Nephron (organoid): ENCODE measurements around the gene CACNA2D2.
"Not testable (repeated sequence)": the region's sequence is repeated elsewhere in the genome, so short reads cannot be mapped to it uniquely, and the experiment has no call there.

ENCODE experiments used
- H3K27ac Mint-ChIP-seq, 3 experiments: 2 replicates each; pipeline ENCODE4 v1.8.0; 2020; ENCODE audit warnings: mixed read lengths in 3 of 3, mild to moderate bottlenecking in 2 of 3, moderate library complexity in 1 of 3
- H3K27me3 Mint-ChIP-seq: 2 replicates; pipeline ENCODE4 v1.8.0; 2021; ENCODE audit warnings: low read depth, mild to moderate bottlenecking, moderate library complexity, mixed read lengths
- H3K36me3 Mint-ChIP-seq: 2 replicates; pipeline ENCODE4 v1.8.0; 2020; ENCODE audit warnings: low read depth, mixed read lengths
- H3K4me1 Mint-ChIP-seq: 2 replicates; pipeline ENCODE4 v1.8.0; 2020; ENCODE audit warnings: mixed read lengths
- H3K4me3 Mint-ChIP-seq, 3 experiments: 2 replicates each; pipeline ENCODE4 v1.8.0; 2020; ENCODE audit warnings: mild to moderate bottlenecking in 3 of 3, mixed read lengths in 3 of 3, moderate library complexity in 2 of 3
- H3K9me3 Mint-ChIP-seq: 2 replicates; pipeline ENCODE4 v1.8.0; 2020; ENCODE audit warnings: mixed read lengths
- TF ChIP-seq, protein P1 (sequence below), 3 experiments: fragments of 200-600 bp; sonication (generic); IDR thresholded peaks; one replicate each; pipeline ENCODE4 v1.5.0; 2021; ENCODE audit warnings: antibody characterized with exemption in 3 of 3; ENCODE audit not compliant: unreplicated experiment in 3 of 3

The CACNA2D2 gene

DNA sequence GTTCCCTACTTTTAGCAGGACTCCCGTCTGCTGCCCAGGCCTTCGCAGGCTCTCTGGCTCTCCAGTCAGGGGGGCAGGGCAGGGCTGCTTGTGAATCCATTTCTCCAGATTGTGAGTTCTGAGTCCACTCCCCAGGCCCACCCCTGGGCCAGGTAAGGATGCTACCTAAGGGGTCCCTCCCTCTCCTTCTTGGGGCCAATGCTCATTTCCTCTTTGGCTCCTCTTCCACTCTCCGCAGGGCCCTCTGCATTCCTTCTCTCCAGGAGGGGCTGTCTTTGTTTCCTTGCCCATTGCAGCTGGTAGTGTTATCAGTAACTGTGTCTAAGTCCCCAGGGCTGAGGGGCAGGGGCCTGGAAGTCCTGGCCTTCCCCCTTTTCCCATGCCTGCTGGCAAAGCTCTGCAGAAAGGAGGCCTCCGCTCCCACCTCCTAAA is 13.0 kb upstream of the CACNA2D2 start:
- H3K4me3 Mint-ChIP-seq, result peak overlapping the region; percentile 51 to 63 (median 58)
- peak overlapping the region; percentile 81 to 92 (median 84) for H3K27ac Mint-ChIP-seq
- H3K9me3 Mint-ChIP-seq, result no peaks in the 10 kb centered on the region
- peaks cover 52% of the 10 kb centered on the region for H3K4me1 Mint-ChIP-seq
- no peaks in the 10 kb centered on the region for H3K36me3 Mint-ChIP-seq
- TF ChIP-seq, protein P1, sequence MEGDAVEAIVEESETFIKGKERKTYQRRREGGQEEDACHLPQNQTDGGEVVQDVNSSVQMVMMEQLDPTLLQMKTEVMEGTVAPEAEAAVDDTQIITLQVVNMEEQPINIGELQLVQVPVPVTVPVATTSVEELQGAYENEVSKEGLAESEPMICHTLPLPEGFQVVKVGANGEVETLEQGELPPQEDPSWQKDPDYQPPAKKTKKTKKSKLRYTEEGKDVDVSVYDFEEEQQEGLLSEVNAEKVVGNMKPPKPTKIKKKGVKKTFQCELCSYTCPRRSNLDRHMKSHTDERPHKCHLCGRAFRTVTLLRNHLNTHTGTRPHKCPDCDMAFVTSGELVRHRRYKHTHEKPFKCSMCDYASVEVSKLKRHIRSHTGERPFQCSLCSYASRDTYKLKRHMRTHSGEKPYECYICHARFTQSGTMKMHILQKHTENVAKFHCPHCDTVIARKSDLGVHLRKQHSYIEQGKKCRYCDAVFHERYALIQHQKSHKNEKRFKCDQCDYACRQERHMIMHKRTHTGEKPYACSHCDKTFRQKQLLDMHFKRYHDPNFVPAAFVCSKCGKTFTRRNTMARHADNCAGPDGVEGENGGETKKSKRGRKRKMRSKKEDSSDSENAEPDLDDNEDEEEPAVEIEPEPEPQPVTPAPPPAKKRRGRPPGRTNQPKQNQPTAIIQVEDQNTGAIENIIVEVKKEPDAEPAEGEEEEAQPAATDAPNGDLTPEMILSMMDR (IDR thresholded peaks at IDR 0.05; ENCODE audit: unreplicated experiment in 3 of 3), result no peak
- H3K27me3 Mint-ChIP-seq, result peaks cover 24% of the 10 kb centered on the region

GRCh38 chr3:50515565-50516439 is 12.4 kb upstream of the CACNA2D2 start:
- Mint-ChIP-seq H3K27ac (peak overlapping the region; percentile 81 to 92 (median 84)), H3K4me3 (peak overlapping the region; percentile 35 to 63 (median 58)), H3K9me3 (no peaks in the 10 kb centered on the region), H3K27me3 (peaks cover 18% of the 10 kb centered on the region), H3K4me1 (peaks cover 52% of the 10 kb centered on the region), H3K36me3 (no peaks in the 10 kb centered on the region)
- TF ChIP-seq, protein P1 (IDR thresholded peaks at IDR 0.05; ENCODE audit: unreplicated experiment in 3 of 3), result no peak

DNA sequence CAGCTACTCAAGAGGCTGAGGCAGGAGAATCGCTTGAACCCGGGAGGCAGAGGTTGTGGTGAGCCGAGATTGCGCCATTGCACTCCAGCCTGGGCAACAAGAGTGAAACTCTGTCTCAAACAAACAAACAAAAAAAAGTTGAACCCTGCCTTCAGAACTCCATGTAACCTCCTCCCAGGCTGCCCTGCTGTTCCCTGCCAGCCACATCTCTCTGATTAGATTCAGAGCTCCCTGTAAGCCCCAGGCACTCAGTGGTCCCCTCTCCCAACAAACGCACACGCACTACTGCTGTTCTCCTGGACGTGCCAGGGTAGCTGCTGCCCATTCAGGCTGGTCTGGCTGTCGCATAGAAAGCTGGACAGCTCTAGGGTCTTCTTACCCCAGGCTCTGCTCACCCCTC is 9.5 kb upstream of the CACNA2D2 start:
- H3K27ac Mint-ChIP-seq, H3K4me3 Mint-ChIP-seq, H3K9me3 Mint-ChIP-seq, H3K36me3 Mint-ChIP-seq: not testable (repeated sequence)
- Mint-ChIP-seq H3K27me3 (peaks cover 24% of the 10 kb centered on the region), H3K4me1 (peaks cover 41% of the 10 kb centered on the region)

DNA sequence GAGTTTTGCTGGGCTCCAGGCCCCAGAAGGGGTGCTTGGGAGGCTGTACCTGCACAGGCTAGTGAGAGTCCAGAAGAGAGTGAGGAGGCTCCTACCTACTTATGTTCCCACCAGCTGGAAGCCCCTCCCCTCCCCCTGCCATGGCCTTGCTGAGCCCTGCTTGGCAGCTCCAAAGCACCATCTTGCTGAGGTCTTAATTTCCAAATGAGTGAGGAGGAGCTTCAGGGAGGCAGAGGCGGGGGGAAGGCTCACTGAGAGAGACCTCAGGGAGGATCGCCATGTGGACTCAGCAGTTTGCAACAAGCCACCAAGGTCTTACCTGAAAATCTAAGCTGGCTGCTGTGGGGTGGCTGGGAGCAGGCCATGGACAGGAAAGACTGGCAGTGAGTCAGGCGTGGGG is 8.7 kb upstream of the CACNA2D2 start:
- H3K27me3 Mint-ChIP-seq, result peaks cover 24% of the 10 kb centered on the region
- TF ChIP-seq, protein P1 (IDR thresholded peaks at IDR 0.05; ENCODE audit: unreplicated experiment in 3 of 3), result no peak

GRCh38 chr3:50510325-50510724 is 6.9 kb upstream of the CACNA2D2 start:
- no peaks in the 10 kb centered on the region for H3K36me3 Mint-ChIP-seq
- peaks cover 33% of the 10 kb centered on the region for H3K27me3 Mint-ChIP-seq
- no peak overlapping the region for H3K4me3 Mint-ChIP-seq
- peaks cover 16% of the 10 kb centered on the region for H3K4me1 Mint-ChIP-seq
- no peak overlapping the region for H3K27ac Mint-ChIP-seq
- TF ChIP-seq, protein P1 (IDR thresholded peaks at IDR 0.05; ENCODE audit: unreplicated experiment in 3 of 3), result no peak
- H3K9me3 Mint-ChIP-seq, result no peaks in the 10 kb centered on the region

More for the DNA sequence above, 8.7 kb upstream of the CACNA2D2 start:
- Mint-ChIP-seq H3K9me3 (no peaks in the 10 kb centered on the region), H3K4me3 (no peak overlapping the region), H3K27ac (no peak overlapping the region), H3K36me3 (no peaks in the 10 kb centered on the region), H3K4me1 (peaks cover 34% of the 10 kb centered on the region)

GRCh38 chr3:50509715-50510114 is 6.3 kb upstream of the CACNA2D2 start:
- TF ChIP-seq, protein P1 (IDR thresholded peaks at IDR 0.05; ENCODE audit: unreplicated experiment in 3 of 3), result no peak
- H3K4me1 Mint-ChIP-seq, result peaks cover 9% of the 10 kb centered on the region
- H3K9me3 Mint-ChIP-seq, result no peaks in the 10 kb centered on the region
- peaks cover 36% of the 10 kb centered on the region for H3K27me3 Mint-ChIP-seq
- no peak overlapping the region for H3K4me3 Mint-ChIP-seq
- H3K36me3 Mint-ChIP-seq, result no peaks in the 10 kb centered on the region
- H3K27ac Mint-ChIP-seq, result no peak overlapping the region
